ENCODE data around the gene NTRK2.

- no peak for TF ChIP-seq CTCF (conservative IDR thresholded peaks at IDR 0.05)
- no peak for TF ChIP-seq EZH2 (IDR thresholded peaks at IDR 0.05; ENCODE audit: low read depth)
Measured at GRCh38 chr9:84699984-84700383, 30.5 kb downstream of the NTRK2 start.
